ENCODE data around the gene CADM1.

GRCh38 chr11:115523727-115524399 is 19.6 kb upstream of the CADM1 start:
- TF ChIP-seq RB1 (IDR thresholded peaks at IDR 0.05; ENCODE audit: borderline replicate concordance) (no peak), MEF2A (IDR thresholded peaks at IDR 0.05; ENCODE audit: insufficient read depth, low read depth, low read length) (no peak)
- TF ChIP-seq, protein P1, sequence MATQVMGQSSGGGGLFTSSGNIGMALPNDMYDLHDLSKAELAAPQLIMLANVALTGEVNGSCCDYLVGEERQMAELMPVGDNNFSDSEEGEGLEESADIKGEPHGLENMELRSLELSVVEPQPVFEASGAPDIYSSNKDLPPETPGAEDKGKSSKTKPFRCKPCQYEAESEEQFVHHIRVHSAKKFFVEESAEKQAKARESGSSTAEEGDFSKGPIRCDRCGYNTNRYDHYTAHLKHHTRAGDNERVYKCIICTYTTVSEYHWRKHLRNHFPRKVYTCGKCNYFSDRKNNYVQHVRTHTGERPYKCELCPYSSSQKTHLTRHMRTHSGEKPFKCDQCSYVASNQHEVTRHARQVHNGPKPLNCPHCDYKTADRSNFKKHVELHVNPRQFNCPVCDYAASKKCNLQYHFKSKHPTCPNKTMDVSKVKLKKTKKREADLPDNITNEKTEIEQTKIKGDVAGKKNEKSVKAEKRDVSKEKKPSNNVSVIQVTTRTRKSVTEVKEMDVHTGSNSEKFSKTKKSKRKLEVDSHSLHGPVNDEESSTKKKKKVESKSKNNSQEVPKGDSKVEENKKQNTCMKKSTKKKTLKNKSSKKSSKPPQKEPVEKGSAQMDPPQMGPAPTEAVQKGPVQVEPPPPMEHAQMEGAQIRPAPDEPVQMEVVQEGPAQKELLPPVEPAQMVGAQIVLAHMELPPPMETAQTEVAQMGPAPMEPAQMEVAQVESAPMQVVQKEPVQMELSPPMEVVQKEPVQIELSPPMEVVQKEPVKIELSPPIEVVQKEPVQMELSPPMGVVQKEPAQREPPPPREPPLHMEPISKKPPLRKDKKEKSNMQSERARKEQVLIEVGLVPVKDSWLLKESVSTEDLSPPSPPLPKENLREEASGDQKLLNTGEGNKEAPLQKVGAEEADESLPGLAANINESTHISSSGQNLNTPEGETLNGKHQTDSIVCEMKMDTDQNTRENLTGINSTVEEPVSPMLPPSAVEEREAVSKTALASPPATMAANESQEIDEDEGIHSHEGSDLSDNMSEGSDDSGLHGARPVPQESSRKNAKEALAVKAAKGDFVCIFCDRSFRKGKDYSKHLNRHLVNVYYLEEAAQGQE (IDR thresholded peaks at IDR 0.05; ENCODE audit: low read depth, low read length) = no peak
